ENCODE data around the gene RAD51B.
"Not testable (repeated sequence)": the region's sequence is repeated elsewhere in the genome, so short reads cannot be mapped to it uniquely, and the experiment has no call there.

Gene RAD51B

GRCh38 chr14:68186500-68187276, 367.1 kb downstream of the RAD51B start:
- not testable (repeated sequence) for FAIRE-seq

- no peak for FAIRE-seq
Measured at GRCh38 chr14:68188174-68188573, 368.6 kb downstream of the RAD51B start.

- FAIRE-seq: peak; percentile 78
Measured at GRCh38 chr14:68190032-68190431, 370.5 kb downstream of the RAD51B start.

- peak; percentile 100 for FAIRE-seq
Measured at GRCh38 chr14:68191567-68192321, 372.2 kb downstream of the RAD51B start.

- no peak for FAIRE-seq
Measured at GRCh38 chr14:68192935-68193334, 373.4 kb downstream of the RAD51B start.

GRCh38 chr14:68193970-68194681, 374.5 kb downstream of the RAD51B start:
- FAIRE-seq: no peak

GRCh38 chr14:68195126-68195525, 375.5 kb downstream of the RAD51B start:
- FAIRE-seq: no peak

GRCh38 chr14:68198713-68199495, 379.3 kb downstream of the RAD51B start:
- FAIRE-seq: peak; percentile 100

GRCh38 chr14:68199554-68200151, 380.1 kb downstream of the RAD51B start:
- FAIRE-seq: no peak

- no peak for FAIRE-seq
Measured at GRCh38 chr14:68203871-68204270, 384.3 kb downstream of the RAD51B start.

- peak; percentile 89 for FAIRE-seq
Measured at GRCh38 chr14:68208218-68208617, 388.6 kb downstream of the RAD51B start.

GRCh38 chr14:68208626-68209317, 389.2 kb downstream of the RAD51B start:
- FAIRE-seq: no peak

- FAIRE-seq: peak; percentile 90
Measured at GRCh38 chr14:68210729-68211299, 391.2 kb downstream of the RAD51B start.

- FAIRE-seq: no peak
Measured at GRCh38 chr14:68211421-68211820, 391.8 kb downstream of the RAD51B start.

- peak; percentile 64 for FAIRE-seq
Measured at GRCh38 chr14:68211886-68212285, 392.3 kb downstream of the RAD51B start.

- no peak for FAIRE-seq
Measured at GRCh38 chr14:68212361-68212760, 392.8 kb downstream of the RAD51B start.

GRCh38 chr14:68214431-68214830, 394.9 kb downstream of the RAD51B start:
- FAIRE-seq: peak; percentile 98

GRCh38 chr14:68215629-68216028, 396.1 kb downstream of the RAD51B start:
- FAIRE-seq: no peak

GRCh38 chr14:68216079-68216478, 396.5 kb downstream of the RAD51B start:
- no peak for FAIRE-seq

- no peak for FAIRE-seq
Measured at GRCh38 chr14:68216957-68217356, 397.4 kb downstream of the RAD51B start.

GRCh38 chr14:68217791-68218340, 398.3 kb downstream of the RAD51B start:
- peak; percentile 98 for FAIRE-seq

All from TTC549 (cell line).